ENCODE results near the gene HSD17B11.

GRCh38 chr4:87427518-87427868, 36.5 kb upstream of the HSD17B11 start:
- TF ChIP-seq CTCF (IDR thresholded peaks at IDR 0.05) (no peak), POLR2A (IDR thresholded peaks at IDR 0.05) (no peak)

All from esophagus squamous epithelium (tissue), 4 donors.